GM10248 (cell line): ENCODE measurements around the gene EPHA7.

Experiments used
- CTCF ChIA-PET: fragments of 300-600 bp; sonication (Branson Sonifier 250); formaldehyde crosslinking; extraction: SDS; loops from one replicate; lab custom pipeline; 2021; ENCODE audit warnings: antibody characterized with exemption; lab: Yijun Ruan, JAX
- POLR2A ChIA-PET: fragments of 350-650 bp; sonication (Branson Sonifier 250); formaldehyde crosslinking; extraction: SDS; loops from one replicate; lab custom pipeline; 2020; ENCODE audit warnings: antibody characterized with exemption; lab: Yijun Ruan, JAX
- DNase-seq: peaks from one replicate; pipeline ENCODE4 v3.0.0; 2012; ENCODE audit errors: extremely low spot score
- TF ChIP-seq, protein P1 (sequence below): IDR thresholded peaks from 2 replicates; pipeline ENCODE4 v1.5.1; 2012; ENCODE audit warnings: mild to moderate bottlenecking, low read depth; ENCODE audit errors: extremely low read depth, missing control alignments, control extremely low read depth

EPHA7 gene

DNA sequence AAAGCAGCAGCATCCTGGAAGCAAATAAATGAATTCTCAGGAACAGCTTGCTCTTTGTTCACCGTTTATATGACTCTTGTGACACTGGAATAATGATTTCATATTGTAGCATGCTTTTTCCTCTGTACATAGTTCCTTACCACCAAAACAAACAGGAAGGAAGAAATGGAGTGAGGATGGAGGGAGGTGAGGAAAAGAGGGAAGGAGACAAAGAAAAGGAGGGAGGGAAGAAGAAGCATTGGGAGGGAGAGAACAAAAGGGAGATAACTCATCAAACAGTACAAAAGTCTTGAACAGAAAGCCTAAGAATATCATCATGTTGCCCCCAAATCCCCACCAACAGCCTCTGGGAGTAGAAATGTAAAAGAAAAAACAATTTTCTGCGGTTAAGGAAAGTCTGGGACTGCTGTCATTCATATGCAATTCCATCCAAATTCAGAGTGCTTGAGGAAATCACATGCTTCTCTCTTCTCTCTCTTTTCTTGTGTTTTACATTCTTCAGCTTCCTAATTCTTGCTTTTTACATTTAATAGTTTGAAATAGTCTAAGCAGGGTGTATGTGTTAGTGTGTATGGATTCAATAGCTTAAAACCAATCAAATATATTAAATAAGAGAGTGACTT is 81.5 kb downstream of the EPHA7 start:
- no peak for DNase-seq
- TF ChIP-seq, protein P1, sequence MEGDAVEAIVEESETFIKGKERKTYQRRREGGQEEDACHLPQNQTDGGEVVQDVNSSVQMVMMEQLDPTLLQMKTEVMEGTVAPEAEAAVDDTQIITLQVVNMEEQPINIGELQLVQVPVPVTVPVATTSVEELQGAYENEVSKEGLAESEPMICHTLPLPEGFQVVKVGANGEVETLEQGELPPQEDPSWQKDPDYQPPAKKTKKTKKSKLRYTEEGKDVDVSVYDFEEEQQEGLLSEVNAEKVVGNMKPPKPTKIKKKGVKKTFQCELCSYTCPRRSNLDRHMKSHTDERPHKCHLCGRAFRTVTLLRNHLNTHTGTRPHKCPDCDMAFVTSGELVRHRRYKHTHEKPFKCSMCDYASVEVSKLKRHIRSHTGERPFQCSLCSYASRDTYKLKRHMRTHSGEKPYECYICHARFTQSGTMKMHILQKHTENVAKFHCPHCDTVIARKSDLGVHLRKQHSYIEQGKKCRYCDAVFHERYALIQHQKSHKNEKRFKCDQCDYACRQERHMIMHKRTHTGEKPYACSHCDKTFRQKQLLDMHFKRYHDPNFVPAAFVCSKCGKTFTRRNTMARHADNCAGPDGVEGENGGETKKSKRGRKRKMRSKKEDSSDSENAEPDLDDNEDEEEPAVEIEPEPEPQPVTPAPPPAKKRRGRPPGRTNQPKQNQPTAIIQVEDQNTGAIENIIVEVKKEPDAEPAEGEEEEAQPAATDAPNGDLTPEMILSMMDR, result no peak
- ChIA-PET CTCF (no interaction called here), POLR2A (no interaction called here)

DNA sequence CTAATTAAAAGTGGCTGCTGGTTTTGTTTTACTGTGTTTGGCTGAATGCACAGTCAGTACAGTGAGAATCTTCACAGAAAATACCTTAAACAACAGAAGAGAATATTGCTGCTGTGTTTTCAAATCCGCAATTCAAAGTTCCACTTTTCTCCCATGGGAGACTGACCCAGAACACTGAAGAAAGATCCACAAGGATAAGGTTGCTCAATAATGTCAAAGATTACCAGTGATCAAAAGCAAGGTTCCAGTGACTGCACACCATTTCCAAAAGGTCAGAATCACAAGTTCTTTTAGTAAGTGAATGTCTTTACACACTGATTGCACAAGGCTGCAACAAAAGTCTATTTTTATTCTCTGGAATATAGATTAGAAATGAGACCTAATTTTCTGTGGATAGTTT is 82.3 kb downstream of the EPHA7 start:
- CTCF ChIA-PET, result no interaction called here
- no peak for DNase-seq
- POLR2A ChIA-PET, result no interaction called here
- TF ChIP-seq, protein P1, result no peak

DNA sequence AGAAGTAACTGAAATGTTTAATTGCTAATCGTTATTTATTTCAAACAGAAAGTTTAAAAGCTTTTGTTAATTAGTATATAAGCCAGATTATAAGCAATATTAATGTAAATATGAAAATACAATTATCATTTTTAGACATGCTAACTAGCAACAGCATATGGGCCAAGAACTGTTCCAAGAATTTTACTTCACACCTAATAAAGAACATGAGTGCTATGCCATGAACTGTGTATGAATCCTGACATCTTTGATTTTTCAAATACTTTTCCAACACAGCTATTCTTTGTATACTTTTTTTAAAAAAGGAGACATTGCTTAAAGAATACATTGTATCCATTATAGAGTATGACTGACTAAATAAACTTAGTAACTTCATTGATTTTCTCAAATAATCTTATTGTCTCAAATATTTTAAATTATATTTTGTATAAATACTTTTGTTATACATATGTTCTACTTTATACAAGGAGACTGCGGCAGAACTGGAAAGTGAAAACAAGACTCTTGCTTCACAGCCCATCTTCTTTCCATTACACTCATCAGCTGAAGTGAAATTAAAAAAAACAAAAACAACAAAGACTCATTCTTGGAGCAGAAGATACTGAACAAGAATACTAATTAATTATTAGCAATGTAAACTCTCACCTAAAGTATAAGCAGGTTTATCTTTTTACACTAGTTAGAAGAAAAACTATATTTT is 89.9 kb downstream of the EPHA7 start:
- no peak for DNase-seq
- ChIA-PET CTCF (no interaction called here), POLR2A (no interaction called here)
- TF ChIP-seq, protein P1, result no peak

DNA sequence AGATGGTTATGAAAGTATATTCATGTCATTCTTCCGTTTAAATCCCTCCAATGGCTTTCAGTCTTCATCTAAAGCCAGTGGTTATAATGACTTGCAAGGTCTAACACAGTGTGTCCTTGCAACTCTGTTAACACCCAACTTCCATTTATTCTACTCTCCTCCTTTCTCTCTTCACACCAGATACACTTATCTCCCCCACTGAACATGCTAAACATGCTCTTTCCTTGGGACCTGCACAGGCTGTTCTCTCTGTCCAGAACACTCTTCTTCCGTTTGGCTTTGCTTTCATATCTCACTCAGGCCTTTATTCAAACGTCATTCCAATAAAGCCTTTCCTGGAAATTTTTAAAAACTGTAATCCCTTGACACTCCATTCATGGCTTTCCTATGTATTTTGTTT is 91.5 kb downstream of the EPHA7 start:
- ChIA-PET CTCF (no interaction called here), POLR2A (no interaction called here)
- TF ChIP-seq, protein P1, result no peak
- no peak for DNase-seq

DNA sequence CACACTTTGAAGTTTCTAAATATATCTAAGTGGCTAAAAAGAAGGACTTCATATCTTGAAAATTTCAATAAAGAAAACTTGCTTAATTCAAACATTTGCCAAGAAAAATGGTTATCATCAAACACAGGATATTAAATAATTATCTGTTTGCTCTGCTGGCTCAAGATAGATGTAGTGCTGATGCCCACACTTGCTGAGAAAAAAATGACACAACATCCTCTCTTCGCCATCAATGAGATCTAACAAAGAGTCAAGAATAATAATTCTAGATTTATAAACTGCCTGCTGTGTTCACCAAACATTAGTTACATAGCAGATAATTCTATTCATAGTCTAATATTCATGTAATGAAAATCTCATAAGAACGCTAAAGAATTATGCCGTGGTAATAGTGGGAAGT is 93.6 kb downstream of the EPHA7 start:
- POLR2A ChIA-PET, result no interaction called here
- no peak for DNase-seq
- TF ChIP-seq, protein P1, result no peak
- CTCF ChIA-PET, result no interaction called here

DNA sequence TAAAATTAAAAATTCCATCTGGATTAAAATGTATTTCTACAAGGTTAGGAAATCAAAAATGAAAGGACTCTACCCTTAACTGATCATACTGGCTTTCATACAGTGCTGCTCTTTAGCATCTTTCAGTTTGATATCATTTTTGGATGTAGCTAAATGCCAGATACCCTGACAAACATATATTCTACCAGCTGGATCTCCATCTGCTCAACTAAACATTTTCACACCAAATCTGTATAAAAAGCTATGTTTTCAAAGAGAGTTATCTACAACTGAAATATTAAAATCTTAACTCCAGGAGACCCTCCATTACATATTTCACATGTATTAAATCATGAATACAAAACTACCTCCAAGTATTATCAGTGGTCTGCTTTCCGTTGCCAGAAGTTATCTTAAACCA is 95.7 kb downstream of the EPHA7 start:
- CTCF ChIA-PET, result no interaction called here
- TF ChIP-seq, protein P1, result no peak
- POLR2A ChIA-PET, result no interaction called here
- no peak for DNase-seq
